IMR-90 (cell line): ENCODE data around the gene SMIM29.
A peak's percentile ranks its signal among the peaks of the same experiment; 100 is the strongest.

Experiments
- CTCF ChIP-seq: conservative IDR thresholded peaks from 2 replicates; pipeline ENCODE4 v1.5.1; 2012; ENCODE audit warnings: mild to moderate bottlenecking, low read depth, low read length, improper control_type of control experiment
- ELK1 ChIP-seq: fragments of 150-350 bp; IDR thresholded peaks from 2 replicates; pipeline ENCODE4 v1.6.1; 2016; ENCODE audit warnings: low read depth, mild to moderate bottlenecking, low read length, moderate library complexity, borderline replicate concordance
- FOS ChIP-seq: fragments of 150-350 bp; IDR thresholded peaks from 2 replicates; pipeline ENCODE4 v1.6.1; 2016; ENCODE audit warnings: low read depth, low read length
- POLR2A ChIP-seq: IDR thresholded peaks from 2 replicates; pipeline ENCODE4 v1.6.1; 2012; ENCODE audit warnings: mild to moderate bottlenecking, low read depth, low read length
- RAD21 ChIP-seq: IDR thresholded peaks from 2 replicates; pipeline ENCODE4 v1.6.1; 2012; ENCODE audit warnings: low read length, improper control_type of control experiment
- RCOR1 ChIP-seq: IDR thresholded peaks from 2 replicates; pipeline ENCODE4 v1.6.1; 2012; ENCODE audit warnings: mild to moderate bottlenecking, low read length, improper control_type of control experiment; ENCODE audit not compliant: insufficient replicate concordance
- SMC3 ChIP-seq: fragments of 150-350 bp; IDR thresholded peaks from 2 replicates; pipeline ENCODE4 v1.6.1; 2016; ENCODE audit warnings: low read depth, mild to moderate bottlenecking, antibody characterized with exemption, low read length, moderate library complexity

GRCh38 chr6:34236443-34237315 lies 12.1 kb downstream of the SMIM29 start, which contains the start of gene HMGA1:
- no peak for TF ChIP-seq CTCF
- TF ChIP-seq POLR2A = peak; percentile 97
- no peak for TF ChIP-seq SMC3
- no peak for TF ChIP-seq RAD21
- TF ChIP-seq ELK1 = no peak
- TF ChIP-seq FOS = no peak
- peak; percentile 10 for TF ChIP-seq RCOR1
